GM21526 (cell line): ENCODE measurements around the gene BCAS3.
"Not testable (repeated sequence)": the region's sequence is repeated elsewhere in the genome, so short reads cannot be mapped to it uniquely, and the experiment has no call there.

ENCODE experiments used
- ATAC-seq: cut with Tn5 transposase; IDR thresholded peaks from one replicate; pipeline ENCODE4 v1.9.1; 2021; ENCODE audit warnings: moderate library complexity; ENCODE audit not compliant: unreplicated experiment, low FRiP score

Gene BCAS3

GRCh38 chr17:60862482-60862881, 184.8 kb downstream of the BCAS3 start:
- ATAC-seq: no peak

- no peak for ATAC-seq
Measured at GRCh38 chr17:60863892-60864707, 186.4 kb downstream of the BCAS3 start.

GRCh38 chr17:60864708-60865005, 187.0 kb downstream of the BCAS3 start:
- ATAC-seq: no peak

- ATAC-seq: no peak
Measured at GRCh38 chr17:60874772-60875171, 197.1 kb downstream of the BCAS3 start.

GRCh38 chr17:60886731-60887613, 209.3 kb downstream of the BCAS3 start:
- ATAC-seq: not testable (repeated sequence)

- no peak for ATAC-seq
Measured at GRCh38 chr17:60887614-60888028, 210.0 kb downstream of the BCAS3 start.

- no peak for ATAC-seq
Measured at GRCh38 chr17:60888812-60889709, 211.4 kb downstream of the BCAS3 start.

- ATAC-seq: no peak
Measured at GRCh38 chr17:60891149-60891548, 213.5 kb downstream of the BCAS3 start.

- no peak for ATAC-seq
Measured at GRCh38 chr17:60893475-60893874, 215.8 kb downstream of the BCAS3 start.

- ATAC-seq: no peak
Measured at GRCh38 chr17:60896996-60897395, 219.3 kb downstream of the BCAS3 start.

- no peak for ATAC-seq
Measured at GRCh38 chr17:60899115-60899514, 221.5 kb downstream of the BCAS3 start.

GRCh38 chr17:60900688-60901087, 223.0 kb downstream of the BCAS3 start:
- ATAC-seq: no peak

GRCh38 chr17:60901242-60901641, 223.6 kb downstream of the BCAS3 start:
- ATAC-seq: no peak

GRCh38 chr17:60901806-60902205, 224.2 kb downstream of the BCAS3 start:
- no peak for ATAC-seq

- ATAC-seq: no peak
Measured at GRCh38 chr17:60902399-60902798, 224.7 kb downstream of the BCAS3 start.

GRCh38 chr17:60904582-60904981, 226.9 kb downstream of the BCAS3 start:
- no peak for ATAC-seq

GRCh38 chr17:60905709-60906108, 228.1 kb downstream of the BCAS3 start:
- no peak for ATAC-seq

GRCh38 chr17:60908324-60908723, 230.7 kb downstream of the BCAS3 start:
- ATAC-seq: no peak

GRCh38 chr17:60909405-60909804, 231.8 kb downstream of the BCAS3 start:
- ATAC-seq: no peak

GRCh38 chr17:60910415-60910814, 232.8 kb downstream of the BCAS3 start:
- ATAC-seq: no peak

GRCh38 chr17:60914078-60914477, 236.4 kb downstream of the BCAS3 start:
- ATAC-seq: no peak
